Bronchial epithelial cell (primary cell): ENCODE results near the gene NUCB1. TPM values are rescaled to one million over a fixed set of nuclear protein-coding genes. Genes with fewer than 3 reads are reported as not detected.
A peak's percentile ranks its signal among the peaks of the same experiment; 100 is the strongest.

ENCODE experiments used
- DNase-seq: peaks from one replicate; pipeline ENCODE4 v3.0.0-alpha.2; 2010; ENCODE audit warnings: low read depth
- FAIRE-seq: peaks from 2 replicates; lab custom pipeline; 2011; peaks lifted over from hg19 to GRCh38; lab: Jason Lieb, UNC
- H3K27me3 ChIP-seq: 2 replicates; pipeline ENCODE4 v1.5.1; 2011; ENCODE audit warnings: low read length; ENCODE audit not compliant: control insufficient read depth, insufficient read depth
- H3K36me3 ChIP-seq: 2 replicates; pipeline ENCODE4 v1.5.1; 2011; ENCODE audit warnings: low read length; ENCODE audit not compliant: control insufficient read depth, insufficient read depth
- H3K4me3 ChIP-seq: 2 replicates; pipeline ENCODE4 v1.5.1; 2011; ENCODE audit warnings: mild to moderate bottlenecking, low read depth, low read length, control low read depth
- CTCF ChIP-seq: IDR thresholded peaks from 2 replicates; pipeline ENCODE4 v1.5.1; 2011; ENCODE audit warnings: mild to moderate bottlenecking, moderate library complexity, low read length, control low read depth, inconsistent platforms; ENCODE audit not compliant: insufficient read depth, severe bottlenecking
- total RNA-seq: library from RNA; depleted of rRNA; stranded (reverse); fragments of >200 nt; gene quantifications from 2 replicates; pipeline ENCODE4 v1.2.1, GENCODE V29; 2014

The NUCB1 gene
- total RNA-seq, 1 donor from 2014 or later, result 88.2 TPM

GRCh38 chr19:48962029-48962848 lies 62.1 kb downstream of the NUCB1 start:
- FAIRE-seq (no peak), DNase-seq (no peak)
- no peak for TF ChIP-seq CTCF
- Histone ChIP-seq H3K36me3 (peaks cover 2% of the 10 kb centered on the region), H3K27me3 (no peaks in the 10 kb centered on the region), H3K4me3 (no peak overlapping the region)

GRCh38 chr19:48962849-48963165 lies 62.7 kb downstream of the NUCB1 start:
- H3K4me3 ChIP-seq, result no peak overlapping the region
- no peak for FAIRE-seq
- no peaks in the 10 kb centered on the region for H3K27me3 ChIP-seq
- no peak for TF ChIP-seq CTCF
- DNase-seq, result no peak
- peaks cover 2% of the 10 kb centered on the region for H3K36me3 ChIP-seq

GRCh38 chr19:48963371-48964204 lies 63.5 kb downstream of the NUCB1 start:
- peak overlapping the region; percentile 16 for H3K4me3 ChIP-seq
- peak; percentile 56 for DNase-seq
- FAIRE-seq, result no peak

GRCh38 chr19:48964205-48965039 lies 64.3 kb downstream of the NUCB1 start:
- TF ChIP-seq CTCF, result no peak
- FAIRE-seq, result no peak

More at GRCh38 chr19:48963371-48964204, 63.5 kb downstream of the NUCB1 start:
- H3K36me3 ChIP-seq, result peaks cover 3% of the 10 kb centered on the region
- no peaks in the 10 kb centered on the region for H3K27me3 ChIP-seq
- no peak for TF ChIP-seq CTCF

DNA sequence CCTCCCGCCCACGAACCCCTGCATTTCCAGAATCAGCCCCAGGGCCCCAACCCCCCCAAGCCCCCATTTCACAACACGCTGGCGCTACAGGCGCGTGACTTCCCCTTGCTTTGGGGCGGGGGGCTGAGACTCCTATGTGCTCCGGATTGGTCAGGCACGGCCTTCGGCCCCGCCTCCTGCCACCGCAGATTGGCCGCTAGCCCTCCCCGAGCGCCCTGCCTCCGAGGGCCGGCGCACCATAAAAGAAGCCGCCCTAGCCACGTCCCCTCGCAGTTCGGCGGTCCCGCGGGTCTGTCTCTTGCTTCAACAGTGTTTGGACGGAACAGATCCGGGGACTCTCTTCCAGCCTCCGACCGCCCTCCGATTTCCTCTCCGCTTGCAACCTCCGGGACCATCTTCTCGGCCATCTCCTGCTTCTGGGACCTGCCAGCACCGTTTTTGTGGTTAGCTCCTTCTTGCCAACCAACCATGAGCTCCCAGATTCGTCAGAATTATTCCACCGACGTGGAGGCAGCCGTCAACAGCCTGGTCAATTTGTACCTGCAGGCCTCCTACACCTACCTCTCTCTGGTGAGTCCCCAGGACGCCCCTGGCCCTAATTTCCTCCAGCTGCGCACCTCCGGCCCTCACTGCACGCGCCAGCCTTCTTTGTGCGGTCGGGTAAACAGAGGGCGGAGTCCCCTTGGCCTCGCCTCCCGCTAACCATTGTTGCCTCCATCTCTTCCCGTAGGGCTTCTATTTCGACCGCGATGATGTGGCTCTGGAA lies 65.1 kb downstream of the NUCB1 start, which contains the start of gene FTL:
TSS of gene FTL (plus strand) at position 270 of the 766 bp plus-strand sequence. CDS start at position 469, 199 bp downstream.
- Histone ChIP-seq H3K27me3 (no peaks in the 10 kb centered on the region), H3K36me3 (peaks cover 10% of the 10 kb centered on the region), H3K4me3 (peak within 1 kb of the TSS; percentile 85)
- TF ChIP-seq CTCF, result no peak
- DNase-seq (peak; percentile 73), FAIRE-seq (no peak)

More at GRCh38 chr19:48964205-48965039, 64.3 kb downstream of the NUCB1 start:
- Histone ChIP-seq H3K36me3 (peaks cover 6% of the 10 kb centered on the region), H3K27me3 (no peaks in the 10 kb centered on the region), H3K4me3 (peak overlapping the region; percentile 85)
- DNase-seq, result no peak
